GM04504 (cell line): ENCODE measurements around the gene UTP4.
A peak's percentile ranks its signal among the peaks of the same experiment; 100 is the strongest.

Experiments
- DNase-seq: peaks from one replicate; pipeline ENCODE4 v3.0.0-alpha.2; 2012; ENCODE audit warnings: low read depth

The UTP4 gene

DNA sequence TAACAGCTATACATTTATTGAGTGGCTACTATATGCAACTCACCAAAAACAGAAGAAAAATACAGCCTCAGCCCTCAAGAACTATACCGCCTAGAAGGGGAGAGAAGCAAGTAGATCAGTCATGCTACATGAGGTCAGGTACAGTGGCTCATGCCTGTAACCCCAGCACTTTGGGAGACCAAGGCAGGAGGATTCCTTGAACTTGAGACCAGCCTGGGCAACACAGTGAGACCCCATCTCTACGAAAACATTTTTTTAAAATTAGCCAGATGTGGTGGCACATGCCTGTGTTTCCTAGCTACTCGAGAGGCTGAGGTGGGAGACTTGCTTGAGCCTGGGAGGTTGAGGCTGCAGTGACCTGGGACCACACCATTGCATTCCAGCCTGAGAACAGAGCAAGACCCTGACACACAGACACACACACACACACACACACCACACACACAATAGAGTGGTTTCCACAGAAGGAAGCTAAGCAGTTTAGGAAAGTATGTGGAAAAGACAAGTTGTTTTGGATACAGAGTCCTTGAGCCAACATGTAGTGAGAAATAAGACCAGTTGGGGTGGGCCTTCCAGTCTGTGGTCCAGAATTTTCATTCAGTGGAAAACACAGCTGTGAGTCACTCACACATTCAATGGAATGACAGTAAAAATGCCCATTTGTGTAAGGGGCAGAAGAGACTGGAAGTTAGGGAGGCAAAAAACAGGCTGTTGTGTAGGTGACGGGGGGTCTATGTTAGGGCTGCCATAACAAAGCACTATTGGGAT lies 43.8 kb downstream of the UTP4 start:
- peak; percentile 60 for DNase-seq

DNA sequence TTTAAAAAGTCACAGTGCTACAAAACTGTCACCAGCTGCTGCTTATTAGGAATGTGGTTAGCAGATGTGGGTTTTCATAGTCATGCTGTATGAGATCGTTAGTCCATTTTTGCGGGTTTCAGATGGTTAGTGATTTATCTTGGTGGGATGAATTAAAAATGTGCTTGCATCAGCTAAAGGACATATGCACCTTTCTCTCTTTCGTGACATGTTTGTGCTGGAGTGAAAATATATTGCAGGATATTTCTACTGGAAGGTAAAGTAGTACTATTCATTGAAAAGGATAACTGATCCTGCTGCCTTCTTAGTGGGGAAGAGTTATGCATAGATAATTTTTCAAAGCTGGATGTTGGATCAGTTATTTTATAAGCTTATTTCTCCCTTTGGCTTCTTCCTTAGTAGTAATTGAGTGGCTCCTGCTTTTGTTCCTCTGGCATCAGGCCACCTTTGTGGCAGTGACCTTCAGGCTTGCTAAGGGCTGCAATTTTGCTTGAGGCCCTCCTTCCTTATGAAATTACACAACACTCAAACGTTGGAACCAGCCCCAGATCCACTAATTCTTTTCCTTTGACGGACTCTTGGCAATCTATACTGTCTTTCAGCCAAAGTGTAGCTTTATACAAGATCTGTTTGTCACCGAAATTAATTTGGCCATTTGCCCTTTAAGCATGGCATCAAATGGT lies 47.0 kb downstream of the UTP4 start:
- peak; percentile 87 for DNase-seq

DNA sequence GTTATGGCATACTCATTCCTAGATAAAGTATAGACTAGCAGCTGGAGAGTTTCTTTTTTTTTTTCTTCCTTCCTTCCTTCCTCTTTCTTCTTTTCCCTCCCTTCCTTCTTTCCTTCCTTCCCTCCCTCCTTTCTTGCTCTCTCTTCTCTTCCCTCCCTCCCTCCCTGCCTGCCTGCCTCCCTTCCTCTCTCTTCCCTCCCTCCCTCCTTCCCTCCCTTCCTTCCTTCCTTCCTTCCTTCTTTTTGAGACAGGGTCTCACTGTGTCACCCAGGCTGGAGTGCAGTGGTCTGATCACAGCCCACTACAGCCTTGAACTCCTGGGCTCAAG lies 47.5 kb downstream of the UTP4 start:
- DNase-seq = no peak

DNA sequence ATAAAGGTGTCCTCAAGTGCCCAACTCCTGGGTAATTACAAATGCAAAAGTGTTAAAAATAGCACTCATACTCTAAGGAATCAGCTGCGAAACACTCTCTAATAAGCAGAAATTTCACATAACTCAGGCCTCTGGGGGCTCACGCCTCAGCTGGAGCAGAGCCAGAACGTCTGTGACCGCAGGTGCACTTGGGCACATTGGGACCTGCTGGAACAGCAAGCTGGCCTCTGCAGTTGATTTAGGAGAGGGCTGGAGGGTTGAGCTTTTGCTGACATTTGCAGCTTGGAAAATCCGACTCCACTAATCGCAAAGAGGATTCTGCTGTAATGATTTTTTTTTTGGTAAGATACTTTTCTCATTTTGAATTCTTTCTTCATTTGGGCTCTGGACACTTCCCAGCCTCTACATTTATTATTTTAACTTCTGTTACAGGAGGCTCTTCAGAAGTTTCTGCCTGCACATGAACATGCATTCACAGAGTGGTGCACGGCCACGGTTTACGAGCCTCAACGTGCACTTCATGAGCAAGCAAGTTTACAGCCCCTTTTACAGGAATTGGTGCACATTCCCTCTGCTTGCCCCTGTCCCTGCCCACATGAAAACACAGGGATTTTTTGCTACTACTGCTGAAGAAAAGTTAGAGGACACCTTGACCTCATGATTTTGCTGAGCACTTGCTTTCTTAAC lies 50.4 kb downstream of the UTP4 start:
- DNase-seq = no peak

DNA sequence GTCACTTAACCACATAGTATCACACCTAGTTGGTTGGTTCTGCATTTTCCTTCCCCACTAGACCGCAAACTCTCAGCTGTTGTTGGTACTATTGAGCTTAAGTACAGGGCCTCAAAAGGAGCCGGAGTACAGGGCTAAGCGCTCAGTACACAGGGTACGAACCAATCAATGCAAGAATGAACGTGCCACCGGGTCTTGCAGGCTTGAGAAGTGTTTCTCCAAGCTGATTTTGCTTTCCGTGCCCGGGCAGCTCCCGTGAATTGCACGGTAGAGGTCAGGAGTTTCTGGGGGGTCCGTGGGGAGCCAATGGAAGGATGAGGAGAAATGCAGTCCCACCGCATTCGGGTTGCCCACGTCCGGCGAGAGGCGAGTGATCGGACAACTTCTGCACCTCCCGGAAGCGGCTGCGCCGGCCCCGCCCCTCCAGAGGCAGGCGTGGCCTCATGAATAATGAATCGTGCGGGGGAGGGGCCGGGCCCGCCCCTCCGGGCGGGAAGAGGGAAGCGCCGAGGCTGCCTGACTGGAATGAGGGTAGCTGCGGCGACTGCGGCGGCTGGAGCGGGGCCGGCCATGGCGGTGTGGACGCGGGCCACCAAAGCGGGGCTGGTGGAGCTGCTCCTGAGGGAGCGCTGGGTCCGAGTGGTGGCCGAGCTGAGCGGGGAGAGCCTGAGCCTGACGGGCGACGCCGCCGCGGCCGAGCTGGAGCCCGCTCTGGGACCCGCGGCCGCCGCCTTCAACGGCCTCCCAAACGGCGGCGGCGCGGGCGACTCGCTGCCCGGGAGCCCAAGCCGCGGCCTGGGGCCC lies 54.4 kb downstream of the UTP4 start, which contains the start of gene SNTB2:
TSS of gene SNTB2 (plus strand) at position 523 of the 804 bp plus-strand sequence. CDS start at position 526, 3 bp downstream.
- DNase-seq = peak; percentile 72

DNA sequence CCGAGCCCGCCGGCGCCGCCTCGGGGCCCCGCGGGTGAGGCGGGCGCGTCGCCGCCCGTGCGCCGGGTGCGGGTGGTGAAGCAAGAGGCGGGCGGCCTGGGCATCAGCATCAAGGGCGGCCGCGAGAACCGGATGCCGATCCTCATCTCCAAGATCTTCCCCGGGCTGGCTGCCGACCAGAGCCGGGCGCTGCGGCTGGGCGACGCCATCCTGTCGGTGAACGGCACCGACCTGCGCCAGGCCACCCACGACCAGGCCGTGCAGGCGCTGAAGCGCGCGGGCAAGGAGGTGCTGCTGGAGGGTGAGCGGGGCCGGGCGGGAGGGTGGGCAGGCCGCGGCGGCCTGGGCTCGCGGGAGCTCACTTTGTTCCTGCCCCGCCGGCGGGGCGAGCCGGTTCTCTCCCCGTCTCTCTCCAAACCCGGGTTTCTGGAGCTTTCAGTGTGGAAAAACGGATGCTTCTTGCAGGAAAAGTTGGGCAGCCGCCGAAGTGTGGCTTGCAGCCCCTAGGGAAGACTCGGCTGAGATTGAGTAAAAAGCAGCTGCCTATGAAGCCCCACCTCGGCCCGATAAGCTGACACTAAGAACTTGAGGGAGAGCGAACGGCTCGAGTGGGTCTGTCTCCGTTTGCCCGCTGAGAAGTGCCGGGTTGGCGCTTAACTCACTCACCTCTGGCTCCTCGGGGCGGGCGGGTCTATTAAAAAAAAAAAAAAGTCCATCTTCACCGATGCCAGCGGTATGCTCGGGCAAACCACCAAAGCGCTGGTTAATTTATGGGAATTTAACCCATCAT lies 55.2 kb downstream of the UTP4 start:
- DNase-seq = no peak

DNA sequence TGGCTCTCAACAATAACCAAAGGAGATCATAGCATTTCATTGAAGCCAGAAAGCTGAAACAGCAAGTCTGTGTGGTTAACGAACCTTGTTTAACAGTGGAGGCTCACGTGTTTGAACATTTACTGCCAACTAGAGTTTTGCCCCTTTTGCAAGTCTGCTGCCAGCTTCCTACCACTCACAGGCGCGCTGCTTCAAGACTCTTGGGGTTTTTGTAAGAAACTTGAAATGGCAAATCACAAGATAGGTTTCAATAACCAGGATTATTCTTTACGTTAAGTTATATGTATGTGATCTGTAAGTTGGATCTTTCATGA lies 55.7 kb downstream of the UTP4 start:
- no peak for DNase-seq

DNA sequence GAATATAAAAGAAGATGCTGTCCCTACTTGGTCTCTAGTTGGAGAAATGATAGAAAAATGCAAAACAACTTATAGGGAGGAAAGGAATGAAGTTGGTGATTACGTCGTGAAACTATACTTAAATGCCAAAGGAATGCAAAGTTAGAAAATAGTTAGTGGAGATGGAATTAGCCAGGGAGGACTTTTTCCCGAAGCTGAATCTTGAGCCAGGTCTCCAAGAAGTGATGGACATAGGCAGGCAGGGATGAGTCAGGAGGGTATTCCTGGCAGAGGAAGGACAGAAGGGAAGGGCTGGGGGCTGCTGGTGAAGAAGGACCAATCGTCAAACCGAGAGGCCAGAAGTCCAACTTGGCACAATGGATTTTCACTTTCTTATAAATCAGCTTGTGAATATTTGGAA lies 56.3 kb downstream of the UTP4 start:
- no peak for DNase-seq

DNA sequence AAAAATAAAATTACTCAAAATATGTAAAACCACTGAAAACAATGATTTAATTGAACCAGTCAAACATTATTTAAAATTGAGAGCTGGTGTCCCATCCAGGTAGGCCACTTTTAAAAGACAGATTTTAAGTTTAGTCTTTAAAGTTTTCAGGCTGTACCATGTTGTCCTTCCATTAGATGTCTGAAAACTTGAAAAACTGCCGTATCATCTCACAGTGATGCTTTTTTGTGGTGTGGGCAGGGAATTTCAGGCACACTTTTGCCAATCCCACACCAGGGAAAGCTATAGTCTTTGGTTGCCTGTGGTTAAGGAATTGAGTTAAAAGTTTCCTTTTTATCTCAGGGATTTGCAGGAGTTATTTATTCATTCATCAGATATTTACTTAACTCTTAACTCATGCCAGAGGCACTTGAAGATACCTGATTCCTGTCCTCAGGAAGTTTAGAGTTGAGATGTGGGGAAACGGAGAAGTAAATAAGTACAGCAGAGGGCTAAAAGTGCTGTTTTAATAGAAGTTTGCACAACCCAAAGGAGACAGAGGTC lies 57.7 kb downstream of the UTP4 start:
- DNase-seq = no peak

DNA sequence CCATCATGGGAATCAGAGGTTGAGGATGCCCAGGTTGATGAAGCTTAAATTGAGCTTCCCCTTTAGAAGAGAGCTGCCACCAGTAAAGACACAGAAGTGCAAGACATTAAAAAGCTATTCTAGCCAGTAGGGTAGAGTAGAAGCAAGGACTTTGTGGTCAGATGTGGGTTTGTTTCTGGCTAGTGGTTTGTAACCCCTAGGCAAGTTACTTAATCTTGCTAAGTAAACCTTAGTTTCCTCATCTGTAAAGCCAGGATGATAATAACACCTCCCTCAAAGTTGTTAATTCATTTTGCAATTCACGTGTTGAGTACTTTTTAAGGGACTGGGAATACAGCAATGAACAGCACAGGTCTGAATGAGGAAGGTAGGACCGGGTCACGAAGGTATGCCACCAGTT lies 58.1 kb downstream of the UTP4 start:
- DNase-seq = no peak

DNA sequence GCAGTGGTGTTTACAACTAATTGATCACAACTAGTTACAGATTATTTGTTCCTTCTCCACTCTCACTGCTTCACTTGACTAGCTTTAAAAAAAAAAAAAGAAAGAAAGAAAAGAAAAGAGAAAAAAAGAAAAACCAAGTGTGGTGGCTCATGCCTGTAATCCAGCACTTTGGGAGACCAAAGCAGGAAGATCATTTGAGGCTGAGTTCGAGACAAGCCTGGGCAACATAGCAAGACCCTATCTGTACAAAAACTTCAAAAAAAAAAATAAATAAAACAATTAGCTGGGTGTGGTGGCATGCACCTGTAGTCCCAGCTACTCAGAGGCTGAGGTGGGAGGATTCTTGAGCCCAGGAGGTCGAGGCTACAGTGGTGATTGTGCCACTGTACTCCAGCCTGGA lies 58.7 kb downstream of the UTP4 start:
- DNase-seq = no peak

DNA sequence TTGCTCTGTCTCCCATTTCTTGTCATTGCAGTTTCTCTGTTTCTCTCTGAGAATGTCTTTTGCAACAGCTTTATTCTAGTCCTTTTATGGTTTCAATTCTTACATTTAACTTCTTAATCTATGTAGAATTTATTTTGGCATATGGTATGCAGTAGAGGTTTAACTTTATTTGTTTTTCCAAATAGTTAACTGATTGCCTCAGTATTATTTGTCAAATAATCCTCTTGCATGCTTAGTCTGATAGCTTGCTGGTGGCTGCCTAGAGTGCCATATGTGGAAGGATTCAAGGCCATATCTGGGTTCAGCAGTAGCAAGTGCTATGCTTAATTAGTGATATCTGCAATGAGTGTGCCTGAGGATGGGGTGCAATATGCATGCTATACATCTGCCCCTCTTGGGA lies 61.4 kb downstream of the UTP4 start:
- DNase-seq = no peak

DNA sequence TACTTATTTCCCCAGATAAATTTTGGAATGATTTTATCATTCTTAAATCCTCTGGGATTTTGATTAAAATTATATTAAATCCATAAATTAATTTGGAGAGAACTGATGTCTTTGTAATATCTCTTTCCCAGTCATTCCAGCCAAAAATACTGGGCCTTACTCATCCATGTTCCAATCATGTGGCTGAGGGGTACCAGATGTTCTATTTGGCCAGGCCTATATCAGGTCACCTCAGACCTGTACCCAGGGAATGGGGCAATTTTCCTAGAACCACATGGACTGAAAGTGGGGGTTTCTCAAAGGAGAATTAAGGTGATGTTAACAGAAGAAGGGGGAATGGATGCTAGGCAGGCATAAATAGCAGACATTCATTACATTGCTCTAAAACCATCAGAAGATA lies 62.0 kb downstream of the UTP4 start:
- no peak for DNase-seq

DNA sequence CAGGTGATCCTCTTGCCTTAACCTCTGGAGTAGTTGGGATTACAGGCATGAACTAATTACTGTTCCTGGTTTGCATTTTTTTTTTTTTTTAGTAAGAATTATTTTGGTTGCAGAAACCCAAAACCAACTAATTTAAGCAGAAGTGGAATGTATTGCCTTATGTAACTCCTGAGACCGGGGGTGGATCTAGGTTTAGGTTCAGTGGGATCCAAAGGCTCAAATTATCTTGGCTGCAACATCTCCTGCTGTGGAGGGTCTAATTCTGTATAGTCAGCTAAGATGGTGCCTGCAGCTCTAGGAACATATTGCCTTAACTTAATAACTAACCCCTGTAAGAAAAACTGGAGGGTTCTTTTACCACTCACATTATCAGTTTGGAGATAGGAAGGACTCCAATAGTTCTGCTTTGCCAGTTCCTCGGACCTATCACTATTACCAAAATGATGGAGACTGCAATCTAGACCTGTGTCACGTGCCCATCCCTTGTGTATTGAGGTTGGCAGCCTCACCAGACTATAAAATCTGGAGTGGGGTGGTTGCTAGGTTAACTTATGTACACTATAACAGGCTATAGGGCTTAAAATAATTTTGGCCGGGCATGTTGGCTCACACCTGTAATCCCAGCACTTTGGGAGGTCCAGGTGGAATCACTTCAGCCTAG lies 63.0 kb downstream of the UTP4 start:
- no peak for DNase-seq

DNA sequence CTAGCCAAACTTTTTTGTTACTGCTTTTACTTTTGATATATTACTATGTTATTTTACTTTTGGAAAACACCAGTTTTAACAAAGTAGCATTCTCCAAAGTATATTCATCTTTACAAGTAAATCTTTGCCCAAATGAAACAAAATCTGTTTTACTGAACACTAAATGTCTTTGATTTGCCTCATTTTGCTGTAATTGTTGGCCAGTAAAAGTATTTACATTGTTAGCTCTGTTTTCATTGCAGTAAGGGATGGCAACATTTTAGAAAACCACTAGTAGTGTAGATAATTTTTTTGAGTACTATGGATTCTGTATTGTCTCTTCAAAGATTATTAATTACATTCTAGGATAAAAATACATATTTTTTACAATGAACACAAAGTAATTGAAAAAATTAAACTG lies 65.1 kb downstream of the UTP4 start:
- no peak for DNase-seq

DNA sequence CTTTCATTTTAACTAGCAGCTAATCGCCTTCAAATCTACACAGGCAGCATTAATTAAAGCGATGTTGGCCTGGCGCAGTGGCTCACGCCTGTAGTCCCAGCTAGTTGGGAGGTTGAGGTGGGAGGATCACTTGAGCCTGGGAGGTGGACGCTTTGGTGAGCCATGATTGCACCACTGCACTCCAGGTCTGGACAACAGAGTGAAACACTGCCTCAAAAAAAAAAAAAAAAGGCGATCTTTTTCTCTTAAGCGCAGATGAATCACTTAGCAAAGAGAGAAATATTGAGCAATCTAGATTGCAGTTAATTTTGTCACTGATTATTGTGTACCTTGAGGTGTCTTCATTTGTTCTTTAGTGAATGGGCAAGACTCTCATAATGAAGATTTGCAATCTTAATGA lies 66.9 kb downstream of the UTP4 start:
- DNase-seq = peak; percentile 71

DNA sequence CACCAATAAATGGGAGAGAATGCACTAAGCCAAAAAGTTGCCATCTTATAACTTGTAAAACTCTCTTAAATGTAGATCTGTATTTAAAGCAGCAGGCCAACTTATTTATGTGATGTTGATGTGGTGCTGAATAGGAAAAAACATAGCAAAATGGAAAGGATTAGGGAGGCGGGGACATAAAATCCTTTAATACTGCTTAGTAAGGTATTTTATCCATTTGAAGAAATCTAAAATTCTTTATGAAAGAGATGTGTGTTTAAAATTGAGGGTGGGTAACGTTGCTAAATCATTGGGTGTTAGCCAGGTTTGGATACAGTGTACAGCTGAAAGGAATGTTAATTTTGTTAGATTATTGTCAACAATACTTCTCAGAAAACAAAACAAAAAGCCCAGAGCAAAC lies 68.8 kb downstream of the UTP4 start:
- DNase-seq = no peak

DNA sequence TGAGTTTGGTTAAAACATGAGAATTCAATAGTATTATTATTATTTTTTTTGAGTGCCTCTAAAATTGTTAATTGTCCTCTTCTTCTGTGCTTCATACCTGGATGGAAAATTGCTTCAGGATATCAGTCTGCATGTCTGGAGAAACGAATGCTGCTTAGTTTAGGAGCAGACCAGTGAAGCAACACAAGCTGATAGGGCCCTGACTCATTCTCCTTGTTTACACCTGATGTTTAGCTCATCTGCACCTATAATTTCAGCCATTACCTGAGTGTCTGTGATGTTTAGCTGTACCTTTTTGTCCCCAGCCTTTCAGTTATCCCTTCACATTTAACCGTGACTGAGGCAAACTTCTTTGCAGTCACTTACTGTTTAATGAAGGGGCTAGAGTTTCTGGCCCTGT lies 69.3 kb downstream of the UTP4 start:
- no peak for DNase-seq

DNA sequence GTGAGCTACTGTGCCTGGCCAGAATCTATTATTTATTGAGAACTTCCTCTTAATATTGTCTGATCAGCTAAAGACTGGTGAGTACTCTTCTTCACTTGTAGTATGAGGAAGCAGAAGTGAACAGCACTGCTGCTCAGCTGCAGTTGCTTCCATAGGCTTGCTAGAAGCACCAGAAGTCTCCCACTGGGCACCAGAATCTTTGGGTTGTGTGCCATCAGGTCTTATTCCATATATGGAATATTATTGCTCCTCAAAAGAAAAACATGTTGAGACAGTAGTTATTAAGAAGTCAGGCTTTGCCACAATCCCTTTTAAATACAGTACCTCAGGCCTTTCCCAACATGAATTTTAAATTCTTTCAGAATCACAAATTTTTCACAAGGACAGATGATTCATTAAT lies 71.7 kb downstream of the UTP4 start:
- no peak for DNase-seq

DNA sequence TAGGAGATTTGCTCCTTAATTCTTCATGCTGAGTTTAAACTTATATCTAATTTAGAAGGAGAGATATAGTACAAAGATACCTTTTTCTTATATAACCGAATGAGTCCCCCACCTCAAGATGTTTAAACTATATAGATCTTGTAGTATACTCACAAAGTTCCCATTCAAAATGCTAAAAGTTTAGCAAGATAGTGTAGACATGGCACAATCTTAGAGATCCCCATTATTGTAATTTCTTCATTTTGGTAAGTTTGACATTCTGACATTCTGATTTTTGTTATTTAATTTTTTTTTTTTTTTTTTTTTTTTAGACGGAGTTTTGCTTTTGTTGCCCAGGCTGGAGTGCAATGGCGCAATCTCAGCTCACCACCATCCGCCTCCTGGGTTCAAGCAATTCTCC lies 77.3 kb downstream of the UTP4 start:
- no peak for DNase-seq

DNA sequence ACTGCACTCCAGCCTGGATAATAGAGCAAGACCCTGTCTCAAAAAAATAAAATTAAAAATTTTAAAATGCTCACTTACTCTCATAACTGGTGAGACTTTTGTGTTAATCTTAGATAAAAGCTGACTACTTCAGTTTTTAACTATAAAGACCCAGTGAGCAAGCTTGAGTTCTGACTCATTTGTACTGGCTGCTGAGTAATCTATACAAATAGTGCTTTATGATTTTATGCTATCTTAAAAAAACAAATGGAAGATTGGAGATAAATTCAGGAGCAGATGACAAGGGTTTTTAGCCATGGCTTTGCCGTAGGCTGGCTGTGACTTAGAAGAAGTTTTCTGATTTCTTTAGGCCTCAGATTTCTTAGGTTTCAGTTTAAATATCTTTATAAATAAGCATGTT lies 85.0 kb downstream of the UTP4 start:
- DNase-seq = no peak
